Right cardiac atrium (tissue), 5 donors: ENCODE measurements around the gene TENT4A. TPM values are rescaled to one million over a fixed set of nuclear protein-coding genes. Genes with fewer than 3 reads are reported as not detected.
A peak's percentile ranks its signal among the peaks of the same experiment; 100 is the strongest.

Experiments
- ATAC-seq, 2 donors: fragments of 200-7000 bp; cut with Tn5 transposase; one replicate each; pipeline versions ENCODE4 v1.8.0 to v1.9.1; 2020; ENCODE audit warnings: moderate library complexity in 2 of 2, mild to moderate bottlenecking in 1 of 2
- DNase-seq, 3 donors: peaks; one replicate each; pipeline ENCODE4 v3.0.0-alpha.2; 2020
- H3K27ac ChIP-seq: one replicate; pipeline ENCODE4 v1.5.1; 2013; ENCODE audit warnings: mild to moderate bottlenecking, low read length, control low read depth, moderate library complexity
- H3K27me3 ChIP-seq: one replicate; pipeline ENCODE4 v1.6.1; 2013; ENCODE audit not compliant: control insufficient read depth, insufficient read depth
- H3K4me1 ChIP-seq: one replicate; pipeline ENCODE4 v1.6.1; 2013; ENCODE audit warnings: low read length; ENCODE audit not compliant: control insufficient read depth, insufficient read depth
- H3K4me3 ChIP-seq: one replicate; pipeline ENCODE4 v1.5.1; 2013; ENCODE audit warnings: low read length, control low read depth
- H3K9me3 ChIP-seq: one replicate; pipeline ENCODE4 v1.6.1; 2013; ENCODE audit warnings: low read length; ENCODE audit not compliant: control insufficient read depth
- WGBS: extraction: QIAGEN DNeasy Blood & Tissue Kit; methylation state at CpG from one replicate; pipeline ENCODE4 v1.1.7; 2013; 5-methylcytosine and 5-hydroxymethylcytosine counted together
- intact Hi-C, 4 donors: fragments of 100-400 bp; cut with DNase I; formaldehyde crosslinking; loops; one replicate each; pipeline versions ENCODE4 v1.11.0 to v1.14.0; 2022 to 2023
- polyA plus RNA-seq: library from polyadenylated mRNA; stranded (reverse); fragments of 200-250 nt; gene quantifications from one replicate; pipeline ENCODE4 v1.2.3, GENCODE V29; 2013
- total RNA-seq, 4 donors: library from RNA; stranded (reverse); fragmentation: NEBNext Ultra II Directional; extraction: Animal tissue kit (Norgen Biotek cat#: 25700); gene quantifications; one replicate each; pipeline ENCODE4 v1.2.1, GENCODE V29; 2021
- donor health status: healthy with polysubstance abuse.
- donor health status: DM: no; HTN: yes; CAD: no.
- donor health status: DM: no; HTN: no; CAD: no.
- donor health status: DM: no; HTN: yes; CAD: no; lungs with severe emphysema.
- donor health status: DM: yes; HTN: yes; CAD: no.

Gene TENT4A
- total and polyA plus RNA-seq, 5 donors, result 4.7 to 14.5 (median 11.8) TPM

- Histone ChIP-seq H3K4me3 (peak overlapping the region; percentile 31), H3K27ac (peak overlapping the region; percentile 69), H3K4me1 (peaks cover 23% of the 10 kb centered on the region), H3K9me3 (no peaks in the 10 kb centered on the region), H3K27me3 (no peaks in the 10 kb centered on the region)
- DNase-seq, result peak; percentile 71 to 86 (median 80)
- WGBS, result 11% methylated on average over 13 of the region's 13 CpGs
- ATAC-seq, result peak; percentile 73 to 88
- intact Hi-C loops, result no loop called here
These were observed 19.6 kb downstream of the TENT4A start for GRCh38 chr5:6732634-6733410.

DNA sequence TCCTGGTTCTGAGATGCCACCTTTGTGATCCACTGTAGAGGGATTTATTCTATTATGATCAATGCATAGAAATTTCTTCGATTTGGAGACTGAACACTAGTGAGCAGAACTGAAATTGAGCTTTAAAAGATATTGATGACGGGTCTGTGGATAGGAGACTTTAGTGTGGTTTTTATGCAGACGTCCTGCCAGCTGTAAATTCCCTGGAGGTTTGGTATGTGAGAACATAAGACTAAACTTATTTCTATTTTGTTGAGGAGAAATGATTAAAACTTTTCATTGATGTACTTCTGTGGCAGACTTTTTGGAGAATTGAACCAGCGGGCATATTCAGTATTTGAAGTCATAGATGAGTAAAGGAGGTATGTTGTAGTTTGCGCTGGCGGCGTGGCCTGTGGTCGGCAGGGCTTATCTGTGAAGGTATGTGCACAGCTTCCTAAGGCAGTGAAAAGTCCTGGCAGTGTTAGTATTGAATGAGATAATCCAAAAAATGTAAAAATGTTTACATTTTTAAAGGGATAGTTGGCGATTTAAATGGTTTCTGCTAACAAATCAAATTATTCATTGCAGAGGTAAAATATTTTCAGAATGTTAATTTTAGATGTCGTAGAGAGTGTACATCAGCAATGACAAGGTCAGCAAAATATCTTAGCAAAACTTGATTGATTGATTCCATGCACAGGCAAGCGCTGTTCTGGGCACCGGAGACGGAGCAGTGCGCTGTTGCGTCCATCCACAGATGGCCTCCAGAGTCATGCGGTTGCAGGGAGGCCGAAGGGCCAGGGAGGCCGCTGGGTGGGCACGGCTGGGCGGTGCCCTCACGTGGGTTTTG is 20.4 kb downstream of the TENT4A start:
- no peak for ATAC-seq
- intact Hi-C loops, result no loop called here
- Histone ChIP-seq H3K27ac (peak overlapping the region; percentile 69), H3K27me3 (no peaks in the 10 kb centered on the region), H3K9me3 (no peaks in the 10 kb centered on the region), H3K4me3 (no peak overlapping the region), H3K4me1 (peaks cover 23% of the 10 kb centered on the region)
- no peak for DNase-seq
- 73% methylated on average over 21 of the region's 21 CpGs for WGBS

- WGBS, result 50% methylated on average over 11 of the region's 11 CpGs
- intact Hi-C loops, result no loop called here
These were observed 21.0 kb downstream of the TENT4A start for GRCh38 chr5:6734243-6734700.

DNA sequence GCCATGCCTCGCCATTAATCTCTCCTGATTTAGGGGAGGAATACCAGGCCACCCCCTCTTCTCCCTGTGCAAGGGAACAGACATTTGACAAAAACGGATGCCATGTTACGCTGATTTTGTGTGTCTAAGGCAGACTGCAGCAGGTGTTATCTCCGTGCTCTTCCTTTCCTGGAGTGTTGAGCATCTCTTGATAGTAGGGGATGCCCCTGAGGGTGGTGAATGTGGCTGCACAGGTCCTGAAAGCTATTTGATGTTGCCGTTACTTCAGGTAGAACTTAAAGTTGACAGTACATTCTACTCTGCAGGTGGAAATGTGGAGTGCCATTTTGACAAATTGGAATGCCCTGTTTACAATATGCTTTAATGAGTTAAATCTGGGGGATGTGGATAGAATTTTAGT is 21.5 kb downstream of the TENT4A start:
- intact Hi-C loops, result no loop called here
- Histone ChIP-seq H3K4me3 (no peak overlapping the region), H3K4me1 (peaks cover 19% of the 10 kb centered on the region), H3K9me3 (no peaks in the 10 kb centered on the region), H3K27me3 (no peaks in the 10 kb centered on the region), H3K27ac (peak overlapping the region; percentile 28)
- DNase-seq, result no peak
- 81% methylated on average over 5 of the region's 5 CpGs for WGBS
- ATAC-seq, result no peak

More at GRCh38 chr5:6734243-6734700, 21.0 kb downstream of the TENT4A start:
- peak in 2 of 3 donors; percentile 39 to 81 for DNase-seq
- Histone ChIP-seq H3K4me1 (peaks cover 23% of the 10 kb centered on the region), H3K4me3 (no peak overlapping the region), H3K27ac (no peak overlapping the region), H3K27me3 (no peaks in the 10 kb centered on the region), H3K9me3 (no peaks in the 10 kb centered on the region)
- ATAC-seq, result peak in 1 of 2 donors; percentile 8

DNA sequence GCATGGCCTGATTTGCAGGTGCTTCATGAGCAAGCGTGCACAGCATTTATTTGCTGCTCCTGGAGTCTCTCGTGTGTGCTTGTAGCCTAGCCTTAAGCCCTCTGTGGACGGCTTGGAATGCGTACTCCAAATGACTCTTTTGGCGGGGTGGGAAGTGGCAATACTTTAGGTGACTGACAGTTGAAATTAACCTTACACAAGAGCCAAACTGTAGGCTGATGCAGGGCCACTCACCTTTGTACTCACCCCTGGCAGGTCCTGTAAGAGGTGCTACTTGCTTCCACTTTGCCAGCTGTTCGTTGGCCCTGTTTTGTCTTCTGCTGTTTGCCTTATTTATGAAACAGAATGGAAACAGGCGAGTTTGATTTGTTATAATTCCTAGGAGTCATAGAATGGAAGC is 22.9 kb downstream of the TENT4A start:
- Histone ChIP-seq H3K27me3 (no peaks in the 10 kb centered on the region), H3K9me3 (no peaks in the 10 kb centered on the region), H3K4me1 (peaks cover 13% of the 10 kb centered on the region), H3K27ac (no peak overlapping the region), H3K4me3 (no peak overlapping the region)
- 85% methylated on average over 7 of the region's 7 CpGs for WGBS
- no peak for DNase-seq
- ATAC-seq, result no peak
- intact Hi-C loops, result no loop called here

- no peak for ATAC-seq
- Histone ChIP-seq H3K27me3 (no peaks in the 10 kb centered on the region), H3K9me3 (no peaks in the 10 kb centered on the region), H3K27ac (no peak overlapping the region), H3K4me1 (peaks cover 13% of the 10 kb centered on the region), H3K4me3 (no peak overlapping the region)
- WGBS, result 92% methylated on average over 9 of the region's 9 CpGs
- intact Hi-C loops, result no loop called here
- no peak for DNase-seq
These were observed 23.4 kb downstream of the TENT4A start for GRCh38 chr5:6736524-6737042.

DNA sequence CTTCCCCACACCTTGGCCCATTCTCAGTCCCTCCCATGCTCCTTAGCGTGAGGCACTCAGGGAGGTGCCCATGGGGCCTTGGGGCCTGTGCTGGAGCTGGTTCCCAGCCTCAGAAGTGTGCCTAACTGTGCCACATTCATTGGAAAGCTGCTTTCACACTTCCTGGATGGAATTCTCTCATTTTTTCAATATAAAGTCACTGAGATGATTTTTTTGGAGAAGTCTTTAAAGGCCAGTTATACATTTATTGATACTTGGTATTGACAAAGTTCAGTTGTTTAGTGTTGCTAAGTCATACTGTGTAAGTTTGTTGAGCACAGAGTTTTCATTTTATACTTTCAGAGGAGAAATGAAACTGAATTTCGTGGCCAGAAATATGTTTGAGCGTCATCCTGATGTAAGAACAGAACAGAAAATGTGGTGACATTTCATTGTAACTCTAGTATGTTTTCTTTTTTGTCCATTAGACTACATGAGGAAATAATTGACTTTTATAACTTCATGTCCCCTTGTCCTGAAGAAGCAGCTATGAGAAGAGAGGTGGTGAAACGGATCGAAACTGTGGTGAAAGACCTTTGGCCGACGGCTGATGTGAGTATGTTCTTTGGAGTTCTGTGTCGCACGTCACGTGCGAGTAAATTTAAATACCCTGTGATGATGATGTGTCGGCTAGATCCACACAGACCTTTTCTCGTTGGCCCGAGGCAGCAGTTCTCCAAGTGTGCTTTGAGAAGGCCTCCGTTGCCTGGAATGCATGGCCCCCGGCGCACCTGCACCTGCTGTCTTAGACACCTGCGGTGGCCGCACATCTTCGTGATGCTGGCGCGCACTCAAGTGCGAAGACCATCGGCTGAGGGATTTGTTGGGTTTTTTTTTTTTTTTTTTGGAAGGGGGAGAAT is 24.1 kb downstream of the TENT4A start:
- DNase-seq (no peak), ATAC-seq (no peak)

DNA sequence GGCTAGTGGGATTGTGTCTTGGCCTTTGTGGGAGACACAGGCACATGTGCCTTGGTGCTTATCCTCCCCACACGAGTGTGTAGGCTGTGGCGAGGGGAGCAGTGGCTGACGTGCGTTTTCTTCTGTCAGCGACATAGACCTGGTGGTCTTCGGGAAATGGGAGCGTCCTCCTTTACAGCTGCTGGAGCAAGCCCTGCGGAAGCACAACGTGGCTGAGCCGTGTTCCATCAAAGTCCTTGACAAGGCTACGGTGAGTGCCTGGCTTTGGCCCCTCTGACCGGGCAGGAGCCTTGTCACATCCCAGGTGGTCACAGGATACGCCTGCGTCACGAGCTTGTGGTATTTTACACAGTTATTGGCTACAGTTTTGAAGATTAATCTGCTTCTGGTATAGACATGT is 26.4 kb downstream of the TENT4A start:
- intact Hi-C loops, result loop anchor here in 2 of 4 donors (10.0 kb wide), 2 partner anchors 105 to 1245 kb away; partner anchors contain the start of genes NSUN2 (in 2 of the 2) and SRD5A1 (in 2 of the 2)
- Histone ChIP-seq H3K27ac (no peak overlapping the region), H3K9me3 (peaks cover 2% of the 10 kb centered on the region), H3K4me1 (peaks cover 2% of the 10 kb centered on the region), H3K4me3 (no peak overlapping the region), H3K27me3 (no peaks in the 10 kb centered on the region)
- no peak for ATAC-seq
- WGBS, result 92% methylated on average over 15 of the region's 15 CpGs
- DNase-seq, result no peak

More for the DNA sequence above, 24.1 kb downstream of the TENT4A start:
- peaks cover 10% of the 10 kb centered on the region for H3K4me1 ChIP-seq
- no peaks in the 10 kb centered on the region for H3K9me3 ChIP-seq
- no peaks in the 10 kb centered on the region for H3K27me3 ChIP-seq
- H3K27ac ChIP-seq, result no peak overlapping the region
- H3K4me3 ChIP-seq, result no peak overlapping the region
- WGBS, result 93% methylated on average over 24 of the region's 24 CpGs
- intact Hi-C loops, result no loop called here

GRCh38 chr5:6740586-6741150 is 27.4 kb downstream of the TENT4A start:
- 93% methylated on average over 12 of the region's 12 CpGs for WGBS
- DNase-seq (no peak), ATAC-seq (no peak)
- H3K27ac ChIP-seq, result no peak overlapping the region
- intact Hi-C loops, result loop anchor here in 2 of 4 donors (10.0 kb wide), 2 partner anchors 106 to 1246 kb away; partner anchors contain the start of genes NSUN2 (in 2 of the 2) and SRD5A1 (in 2 of the 2)
- no peaks in the 10 kb centered on the region for H3K4me1 ChIP-seq
- no peak overlapping the region for H3K4me3 ChIP-seq
- peaks cover 2% of the 10 kb centered on the region for H3K9me3 ChIP-seq
- H3K27me3 ChIP-seq, result no peaks in the 10 kb centered on the region
